ENCODE data around the gene MYO18B.

Gene MYO18B

GRCh38 chr22:26031641-26032040 is 289.7 kb downstream of the MYO18B start:
- DNase-seq (ENCODE audit: extremely low read depth in 1 of 2, low read depth in 1 of 2): no peak

GRCh38 chr22:26033071-26033470 is 291.1 kb downstream of the MYO18B start:
- DNase-seq (ENCODE audit: extremely low read depth in 1 of 2, low read depth in 1 of 2): no peak

- no peak for DNase-seq (ENCODE audit: extremely low read depth in 1 of 2, low read depth in 1 of 2)
Observed at GRCh38 chr22:26033586-26033985, 291.6 kb downstream of the MYO18B start.

GRCh38 chr22:26035523-26035922 is 293.5 kb downstream of the MYO18B start:
- DNase-seq (ENCODE audit: extremely low read depth in 1 of 2, low read depth in 1 of 2): no peak

DNA sequence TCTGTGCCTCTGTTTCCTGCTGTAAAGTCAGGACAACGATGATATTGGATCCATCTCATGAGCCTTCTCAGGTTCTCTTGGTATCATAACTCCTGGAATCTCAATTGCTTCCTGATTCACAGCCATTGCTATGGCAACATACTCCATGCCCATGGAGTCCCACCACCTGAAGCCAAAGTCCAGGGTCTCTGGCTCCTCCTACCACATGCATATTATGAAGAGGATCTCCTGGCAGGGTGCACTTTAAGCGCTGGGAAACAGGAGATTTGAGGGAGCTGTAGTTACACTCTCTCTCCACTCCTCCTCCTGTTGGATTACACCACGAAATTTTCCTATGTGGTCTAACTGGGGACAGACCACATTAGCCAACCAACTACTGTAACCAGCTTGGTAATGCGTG is 296.4 kb downstream of the MYO18B start:
- DNase-seq (ENCODE audit: extremely low read depth in 1 of 2, low read depth in 1 of 2): no peak

- no peak for DNase-seq (ENCODE audit: extremely low read depth in 1 of 2, low read depth in 1 of 2)
Observed at GRCh38 chr22:26041931-26042330, 299.9 kb downstream of the MYO18B start.

- DNase-seq (ENCODE audit: extremely low read depth in 1 of 2, low read depth in 1 of 2): no peak
Observed at GRCh38 chr22:26043031-26043430, 301.0 kb downstream of the MYO18B start.

DNA sequence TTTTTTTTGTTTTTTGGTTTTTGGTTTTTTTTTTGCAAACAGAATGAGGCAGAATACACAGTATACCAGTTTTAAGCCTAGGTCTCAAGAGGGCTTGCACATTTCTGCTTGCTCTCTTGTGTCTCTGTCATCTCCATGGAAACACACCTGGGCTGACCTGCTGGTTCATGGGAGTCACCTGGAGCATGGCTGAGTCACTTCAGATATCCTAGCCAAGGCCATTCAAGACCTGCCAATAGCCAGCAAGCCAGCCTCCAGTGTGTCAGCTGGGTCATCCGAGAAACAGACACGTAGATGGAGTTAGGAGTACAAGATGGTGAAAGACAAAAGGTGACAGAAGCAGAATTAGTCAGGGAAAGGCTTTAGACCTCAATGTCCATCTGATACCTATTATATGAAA is 303.1 kb downstream of the MYO18B start:
- DNase-seq (ENCODE audit: extremely low read depth in 1 of 2, low read depth in 1 of 2): no peak

GRCh38 chr22:26045860-26046259 is 303.9 kb downstream of the MYO18B start:
- no peak for DNase-seq (ENCODE audit: extremely low read depth in 1 of 2, low read depth in 1 of 2)

DNA sequence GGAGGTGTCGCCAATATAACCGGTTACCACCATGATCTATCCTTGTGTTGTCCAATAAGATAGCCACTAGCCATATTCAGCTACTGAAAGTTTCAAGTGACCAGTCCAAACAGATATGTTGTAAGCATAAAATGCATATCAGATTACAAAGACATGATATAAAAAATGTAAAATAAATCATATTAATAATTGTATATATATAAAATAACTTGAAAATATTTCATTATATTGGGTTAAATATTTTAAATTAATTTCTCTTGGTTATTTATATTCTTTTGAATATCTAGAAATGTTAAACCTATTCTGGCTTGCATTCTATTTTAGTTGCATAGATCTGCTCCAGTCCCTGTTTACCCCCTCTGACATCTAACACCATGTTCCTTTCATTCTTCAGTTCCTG is 305.5 kb downstream of the MYO18B start:
- DNase-seq (ENCODE audit: extremely low read depth in 1 of 2, low read depth in 1 of 2): no peak

DNA sequence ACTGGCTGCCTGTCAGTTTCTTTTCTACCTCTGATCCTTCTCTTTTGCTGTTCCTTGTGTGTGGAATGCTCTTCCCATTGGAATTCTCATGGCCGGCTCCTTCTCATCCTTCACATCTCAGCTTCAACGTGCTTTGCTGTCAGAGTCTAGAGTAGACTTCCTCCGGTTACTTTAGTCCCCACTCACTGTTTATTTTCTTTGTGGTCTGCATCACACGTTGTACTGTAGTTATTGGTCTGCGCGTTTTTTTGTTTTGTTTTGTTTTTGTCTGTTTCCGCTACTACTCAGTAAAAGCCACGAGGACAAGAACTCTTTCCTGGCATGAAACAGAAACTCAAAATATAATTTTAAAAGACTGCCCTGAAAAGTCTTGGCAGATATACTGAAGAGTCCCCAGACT is 305.9 kb downstream of the MYO18B start:
- DNase-seq (ENCODE audit: extremely low read depth in 1 of 2, low read depth in 1 of 2): no peak

- DNase-seq (ENCODE audit: extremely low read depth in 1 of 2, low read depth in 1 of 2): no peak
Observed at GRCh38 chr22:26050079-26050478, 308.1 kb downstream of the MYO18B start.

DNA sequence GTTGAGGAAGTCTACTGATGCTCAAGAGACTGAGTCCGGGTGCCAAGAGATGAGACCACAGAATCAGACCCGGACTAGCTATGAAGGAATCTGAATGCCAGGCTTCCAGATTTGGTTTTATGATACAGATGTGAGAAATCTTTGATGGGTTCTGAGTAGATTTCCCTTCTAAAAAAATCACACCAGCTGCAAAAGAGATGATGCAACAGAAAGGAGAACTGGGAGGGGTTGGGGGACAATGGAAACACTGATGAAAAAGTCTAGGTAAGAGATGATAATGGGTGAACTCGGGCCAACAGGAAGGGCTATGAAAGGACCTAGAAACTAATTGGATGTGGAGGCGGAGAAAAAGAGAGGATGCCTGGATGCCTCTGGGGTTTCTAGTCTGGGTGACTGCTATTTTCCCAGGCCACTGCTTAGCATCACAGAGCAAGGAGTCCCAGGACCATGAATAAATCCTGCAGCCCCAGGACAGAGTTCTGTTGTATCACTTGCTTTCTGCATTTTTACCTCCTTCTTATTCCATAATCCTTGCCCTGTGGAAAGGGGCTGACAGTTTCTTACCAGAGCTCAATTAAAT is 311.8 kb downstream of the MYO18B start:
- no peak for DNase-seq (ENCODE audit: extremely low read depth in 1 of 2, low read depth in 1 of 2)

DNA sequence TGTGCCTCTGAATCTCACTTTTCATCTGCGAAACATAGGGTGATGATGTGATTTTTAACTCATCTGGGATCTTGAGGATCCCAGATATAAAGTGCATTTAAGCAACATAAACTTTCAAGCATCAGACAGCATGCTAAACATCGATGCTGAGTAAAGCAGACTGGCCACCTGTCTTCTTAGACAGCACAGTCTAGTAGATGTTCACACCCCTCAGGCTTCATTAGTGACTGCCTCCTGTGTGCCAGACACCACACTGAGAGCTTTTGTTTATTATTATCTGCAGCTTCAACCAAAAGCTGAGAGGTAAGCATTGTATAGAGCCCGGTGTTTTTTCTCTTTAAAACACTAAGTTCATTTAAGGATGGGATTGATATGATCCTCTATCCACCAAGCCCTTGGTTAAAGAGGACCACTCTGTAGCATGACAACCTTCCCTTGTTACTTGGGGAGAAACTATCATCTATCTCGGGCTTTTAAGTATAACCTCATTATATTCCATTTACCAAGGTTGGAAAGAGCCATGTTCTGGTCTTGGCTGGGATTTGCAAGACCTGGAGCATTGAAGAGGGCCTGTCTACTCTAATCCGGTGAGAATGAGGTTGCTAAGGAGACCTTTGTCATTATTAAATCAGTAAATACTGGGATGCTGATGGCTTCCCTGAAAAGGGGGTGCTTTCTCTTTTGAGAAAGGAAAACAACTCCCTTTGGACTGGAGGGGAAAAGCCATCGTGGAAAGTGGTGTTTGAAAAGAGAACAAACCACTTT is 313.0 kb downstream of the MYO18B start:
- DNase-seq (ENCODE audit: extremely low read depth in 1 of 2, low read depth in 1 of 2): no peak

GRCh38 chr22:26055693-26056092 is 313.7 kb downstream of the MYO18B start:
- no peak for DNase-seq (ENCODE audit: extremely low read depth in 1 of 2, low read depth in 1 of 2)

- no peak for DNase-seq (ENCODE audit: extremely low read depth in 1 of 2, low read depth in 1 of 2)
Observed at GRCh38 chr22:26056455-26057200, 314.6 kb downstream of the MYO18B start.

- no peak for DNase-seq (ENCODE audit: extremely low read depth in 1 of 2, low read depth in 1 of 2)
Observed at GRCh38 chr22:26057731-26058130, 315.7 kb downstream of the MYO18B start.

DNA sequence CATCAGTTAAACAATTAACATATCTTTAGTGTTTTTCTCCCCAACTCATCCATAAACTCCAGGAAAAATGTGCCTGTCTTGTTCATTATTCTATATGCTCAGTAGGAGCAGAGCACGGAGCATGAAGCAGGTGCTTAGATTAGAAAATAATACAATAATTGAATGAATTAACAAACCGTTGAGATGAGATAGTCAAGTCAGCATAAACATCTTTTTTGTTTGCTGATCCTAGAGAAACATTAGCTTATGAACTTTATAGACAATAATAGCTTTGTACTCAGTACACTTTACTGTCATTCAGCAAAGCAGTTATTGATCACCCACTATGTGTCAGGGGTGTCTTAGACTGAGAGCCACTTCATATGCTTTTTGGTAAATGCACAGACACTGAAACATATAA is 322.1 kb downstream of the MYO18B start:
- DNase-seq (ENCODE audit: extremely low read depth in 1 of 2, low read depth in 1 of 2): no peak

- DNase-seq (ENCODE audit: extremely low read depth in 1 of 2, low read depth in 1 of 2): no peak
Observed at GRCh38 chr22:26065847-26066246, 323.9 kb downstream of the MYO18B start.

GRCh38 chr22:26066534-26066933 is 324.5 kb downstream of the MYO18B start:
- DNase-seq (ENCODE audit: extremely low read depth in 1 of 2, low read depth in 1 of 2): no peak

- DNase-seq (ENCODE audit: extremely low read depth in 1 of 2, low read depth in 1 of 2): no peak
Observed at GRCh38 chr22:26068571-26068970, 326.6 kb downstream of the MYO18B start.

DNA sequence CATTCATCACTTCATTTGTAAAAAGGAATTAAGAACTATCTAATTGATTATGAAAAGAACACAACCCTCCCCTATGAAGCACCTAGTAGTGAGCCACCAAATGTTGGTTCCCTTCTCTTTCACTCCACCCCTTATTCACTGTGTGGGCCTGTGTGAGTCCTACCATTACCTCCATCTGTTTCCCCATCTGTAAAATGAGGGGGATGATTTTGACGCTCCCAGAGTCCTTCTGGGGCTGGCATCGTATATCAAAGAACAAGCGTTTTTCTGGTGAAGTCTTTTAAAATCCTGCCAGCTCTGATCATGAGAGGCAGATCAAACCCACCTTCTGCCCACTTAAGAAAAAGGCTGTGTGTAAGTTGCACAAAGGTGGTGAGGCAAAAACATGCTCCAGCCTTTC is 330.6 kb downstream of the MYO18B start:
- DNase-seq (ENCODE audit: extremely low read depth in 1 of 2, low read depth in 1 of 2): no peak

Data from stimulated activated CD8-positive, alpha-beta memory T cell treated with anti-CD3 and anti-CD28 coated beads, Interleukin-7, amount 100 ng/mL, for 48 hours (primary cell).